Panc1 (cell line): Measurements from ENCODE around the gene TMEM259. TPM values are rescaled to one million over a fixed set of nuclear protein-coding genes. Genes with fewer than 3 reads are reported as not detected.

ENCODE experiments used
- ATAC-seq: fragments of 200-7000 bp; cut with Tn5 transposase; 2 replicates; pipeline ENCODE4 v1.9.1; 2020; ENCODE audit warnings: mild to moderate bottlenecking, moderate library complexity
- BruUV-seq: library from RNA; stranded (reverse); fragments of 400-500 nt; replicated peaks from 2 replicates; lab custom pipeline; 2021; lab: Mats Ljungman, UMichigan
- CTCF ChIA-PET: fragments of 300-600 bp; sonication (Branson Sonifier 250); formaldehyde crosslinking; loops from one replicate; lab custom pipeline; 2022; ENCODE audit warnings: antibody characterized with exemption; lab: Charles Lee
- POLR2A ChIA-PET: fragments of 300-600 bp; sonication (Branson Sonifier 250); formaldehyde crosslinking; loops from one replicate; lab custom pipeline; 2022; ENCODE audit warnings: antibody characterized with exemption; lab: Charles Lee
- DNase-seq: peaks from one replicate; pipeline ENCODE4 v3.0.0-alpha.2; 2010; ENCODE audit warnings: low read depth, low spot score
- H3K27ac ChIP-seq: 2 replicates; pipeline ENCODE4 v1.5.1; 2011; ENCODE audit warnings: mild to moderate bottlenecking, low read length, inconsistent platforms
- H3K27me3 ChIP-seq: fragments of 200-500 bp; sonication (Bioruptor generic); 2 replicates; pipeline ENCODE4 v1.6.0; 2014; ENCODE audit warnings: low read length, inconsistent platforms; ENCODE audit not compliant: control insufficient read depth, insufficient read depth
- H3K36me3 ChIP-seq: fragments of 200-500 bp; sonication (Bioruptor generic); 2 replicates; pipeline ENCODE4 v1.5.1; 2014; ENCODE audit warnings: inconsistent platforms, mild to moderate bottlenecking, low read length, moderate library complexity; ENCODE audit not compliant: control insufficient read depth, insufficient read depth
- H3K4me1 ChIP-seq: 2 replicates; pipeline ENCODE4 v1.5.1; 2011; ENCODE audit warnings: inconsistent platforms, mild to moderate bottlenecking, low read length, moderate library complexity; ENCODE audit not compliant: control insufficient read depth, insufficient read depth
- H3K4me3 ChIP-seq, 2 experiments: 2 replicates each; pipeline ENCODE4 v1.5.1; 2011 to 2012; ENCODE audit warnings: low read depth in 2 of 2, low read length in 2 of 2, mild to moderate bottlenecking in 2 of 2, inconsistent platforms in 1 of 2, moderate library complexity in 1 of 2
- H3K9me3 ChIP-seq: fragments of 200-500 bp; sonication (Bioruptor generic); 2 replicates; pipeline ENCODE4 v1.5.1; 2014; ENCODE audit warnings: low read depth, mild to moderate bottlenecking, inconsistent platforms, low read length, moderate library complexity; ENCODE audit not compliant: control insufficient read depth, insufficient read depth
- CTCF ChIP-seq: fragments of 450-650 bp; IDR thresholded peaks from 2 replicates; pipeline ENCODE4 v1.5.1; 2017; ENCODE audit warnings: mild to moderate bottlenecking
- POLR2AphosphoS5 ChIP-seq: IDR thresholded peaks from 2 replicates; pipeline ENCODE4 v1.6.1; 2012; ENCODE audit warnings: mild to moderate bottlenecking, low read depth, low read length, moderate library complexity
- REST ChIP-seq, 2 experiments: IDR thresholded peaks; 2 replicates each; pipeline ENCODE4 v1.6.1; 2011 to 2012; ENCODE audit warnings: low read depth in 2 of 2, control low read depth in 1 of 2, low read length in 1 of 2, mild to moderate bottlenecking in 1 of 2, moderate library complexity in 1 of 2; ENCODE audit not compliant: insufficient read depth in 1 of 2
- SIN3A ChIP-seq: IDR thresholded peaks from 2 replicates; pipeline ENCODE4 v1.6.1; 2012; ENCODE audit warnings: low read depth, mild to moderate bottlenecking, low read length, moderate library complexity, borderline replicate concordance; ENCODE audit not compliant: insufficient read depth
- TCF7L2 ChIP-seq: IDR thresholded peaks from 2 replicates; pipeline ENCODE4 v1.6.1; 2011; ENCODE audit warnings: mild to moderate bottlenecking, low read depth, low read length, inconsistent platforms
- in situ Hi-C: cut with HindIII; loops from 2 replicates; pipeline ENCODE4 v1.10.0; 2016; ENCODE audit warnings: low sequenced_read_pairs, low pct_unique_long_range_greater_than_20kb
- intact Hi-C: fragments of 100-400 bp; cut with micrococcal nuclease; formaldehyde crosslinking; loops from one replicate; pipeline ENCODE4 v1.10.0; 2022; ENCODE audit not compliant: unreplicated experiment
- total RNA-seq: library from RNA; stranded (reverse); gene quantifications from one replicate; pipeline ENCODE4 v1.2.1, GENCODE V29; 2021; ENCODE audit not compliant: unreplicated experiment

TMEM259 gene
- total RNA-seq, 1 experiment from 2014 or later: 193 TPM

GRCh38 chr19:991932-992669 is 28.8 kb downstream of the TMEM259 start:
- intact Hi-C loops (no loop called here), in situ Hi-C loops (no loop called here)
- ChIA-PET CTCF (no interaction called here), POLR2A (no interaction called here)
- ATAC-seq (no peak), DNase-seq (no peak)
- H3K27ac ChIP-seq: no peak overlapping the region
- no peak overlapping the region for H3K4me3 ChIP-seq
- no peak for TF ChIP-seq SIN3A
- no peak for TF ChIP-seq POLR2AphosphoS5
- TF ChIP-seq TCF7L2: no peak
- no peak for TF ChIP-seq CTCF
- TF ChIP-seq REST (IDR thresholded peaks at IDR 0.05; ENCODE audit: insufficient read depth in 1 of 2, low read depth in 2 of 2, low read length in 1 of 2): no peak
- H3K9me3 ChIP-seq: no peaks in the 10 kb centered on the region
- BruUV-seq: no TSS peak
- H3K27me3 ChIP-seq: no peaks in the 10 kb centered on the region
- H3K4me1 ChIP-seq: peaks cover 8% of the 10 kb centered on the region
- no peaks in the 10 kb centered on the region for H3K36me3 ChIP-seq

- in situ Hi-C loops: no loop called here
- no peak for TF ChIP-seq REST (IDR thresholded peaks at IDR 0.05; ENCODE audit: insufficient read depth in 1 of 2, low read depth in 2 of 2, low read length in 1 of 2)
- no peak for TF ChIP-seq SIN3A
- TF ChIP-seq CTCF: no peak
- TF ChIP-seq POLR2AphosphoS5: no peak
- no peak for TF ChIP-seq TCF7L2
- POLR2A ChIA-PET: interaction anchor here (0.6 kb wide), 1 partner anchor 88 kb away, joined by 8 read pairs; no protein-coding TSS in a partner anchor
- Histone ChIP-seq H3K4me3 (no peak overlapping the region), H3K27ac (no peak overlapping the region), H3K27me3 (no peaks in the 10 kb centered on the region), H3K36me3 (no peaks in the 10 kb centered on the region), H3K4me1 (peaks cover 8% of the 10 kb centered on the region), H3K9me3 (no peaks in the 10 kb centered on the region)
- DNase-seq (no peak), ATAC-seq (no peak)
- BruUV-seq: no TSS peak
- intact Hi-C loops: no loop called here
- CTCF ChIA-PET: no interaction called here
Measured at GRCh38 chr19:991174-991931, 29.6 kb downstream of the TMEM259 start.
